HL-60 (cell line): ENCODE measurements around the gene BIN1.

Experiments used
- CTCF ChIP-seq: IDR thresholded peaks from one replicate; pipeline ENCODE4 v1.5.1; 2011; ENCODE audit warnings: low read length, control low read depth, inconsistent platforms; ENCODE audit not compliant: insufficient read depth
- GABPA ChIP-seq: IDR thresholded peaks from 2 replicates; pipeline ENCODE4 v1.6.1; 2012; ENCODE audit warnings: low read depth
- POLR2AphosphoS5 ChIP-seq: IDR thresholded peaks from 2 replicates; pipeline ENCODE4 v1.6.1; 2012; ENCODE audit warnings: low read depth
- TF ChIP-seq, protein P1 (sequence below): IDR thresholded peaks from 2 replicates; pipeline ENCODE4 v1.6.1; 2012; ENCODE audit warnings: low read depth; ENCODE audit not compliant: insufficient replicate concordance

GRCh38 chr2:127078028-127078427 lies 28.9 kb downstream of the BIN1 start:
- TF ChIP-seq CTCF (no peak), GABPA (no peak), POLR2AphosphoS5 (no peak)
- TF ChIP-seq, protein P1, sequence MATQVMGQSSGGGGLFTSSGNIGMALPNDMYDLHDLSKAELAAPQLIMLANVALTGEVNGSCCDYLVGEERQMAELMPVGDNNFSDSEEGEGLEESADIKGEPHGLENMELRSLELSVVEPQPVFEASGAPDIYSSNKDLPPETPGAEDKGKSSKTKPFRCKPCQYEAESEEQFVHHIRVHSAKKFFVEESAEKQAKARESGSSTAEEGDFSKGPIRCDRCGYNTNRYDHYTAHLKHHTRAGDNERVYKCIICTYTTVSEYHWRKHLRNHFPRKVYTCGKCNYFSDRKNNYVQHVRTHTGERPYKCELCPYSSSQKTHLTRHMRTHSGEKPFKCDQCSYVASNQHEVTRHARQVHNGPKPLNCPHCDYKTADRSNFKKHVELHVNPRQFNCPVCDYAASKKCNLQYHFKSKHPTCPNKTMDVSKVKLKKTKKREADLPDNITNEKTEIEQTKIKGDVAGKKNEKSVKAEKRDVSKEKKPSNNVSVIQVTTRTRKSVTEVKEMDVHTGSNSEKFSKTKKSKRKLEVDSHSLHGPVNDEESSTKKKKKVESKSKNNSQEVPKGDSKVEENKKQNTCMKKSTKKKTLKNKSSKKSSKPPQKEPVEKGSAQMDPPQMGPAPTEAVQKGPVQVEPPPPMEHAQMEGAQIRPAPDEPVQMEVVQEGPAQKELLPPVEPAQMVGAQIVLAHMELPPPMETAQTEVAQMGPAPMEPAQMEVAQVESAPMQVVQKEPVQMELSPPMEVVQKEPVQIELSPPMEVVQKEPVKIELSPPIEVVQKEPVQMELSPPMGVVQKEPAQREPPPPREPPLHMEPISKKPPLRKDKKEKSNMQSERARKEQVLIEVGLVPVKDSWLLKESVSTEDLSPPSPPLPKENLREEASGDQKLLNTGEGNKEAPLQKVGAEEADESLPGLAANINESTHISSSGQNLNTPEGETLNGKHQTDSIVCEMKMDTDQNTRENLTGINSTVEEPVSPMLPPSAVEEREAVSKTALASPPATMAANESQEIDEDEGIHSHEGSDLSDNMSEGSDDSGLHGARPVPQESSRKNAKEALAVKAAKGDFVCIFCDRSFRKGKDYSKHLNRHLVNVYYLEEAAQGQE, result no peak
